Activated CD4-positive, alpha-beta T cell treated with anti-CD3 and anti-CD28 coated beads, Interleukin-2, Interleukin-4, amounts not matched to agents 100 ng/mL and 50 ng/mL, durations not matched to agents 16 hours and 8 hours (primary cell): ENCODE results near the gene IL19.

Source experiments
- DNase-seq: peaks from one replicate; pipeline ENCODE4 v3.0.0-alpha.2; 2020; ENCODE audit warnings: low spot score

Gene IL19, protein sequence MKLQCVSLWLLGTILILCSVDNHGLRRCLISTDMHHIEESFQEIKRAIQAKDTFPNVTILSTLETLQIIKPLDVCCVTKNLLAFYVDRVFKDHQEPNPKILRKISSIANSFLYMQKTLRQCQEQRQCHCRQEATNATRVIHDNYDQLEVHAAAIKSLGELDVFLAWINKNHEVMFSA

DNA sequence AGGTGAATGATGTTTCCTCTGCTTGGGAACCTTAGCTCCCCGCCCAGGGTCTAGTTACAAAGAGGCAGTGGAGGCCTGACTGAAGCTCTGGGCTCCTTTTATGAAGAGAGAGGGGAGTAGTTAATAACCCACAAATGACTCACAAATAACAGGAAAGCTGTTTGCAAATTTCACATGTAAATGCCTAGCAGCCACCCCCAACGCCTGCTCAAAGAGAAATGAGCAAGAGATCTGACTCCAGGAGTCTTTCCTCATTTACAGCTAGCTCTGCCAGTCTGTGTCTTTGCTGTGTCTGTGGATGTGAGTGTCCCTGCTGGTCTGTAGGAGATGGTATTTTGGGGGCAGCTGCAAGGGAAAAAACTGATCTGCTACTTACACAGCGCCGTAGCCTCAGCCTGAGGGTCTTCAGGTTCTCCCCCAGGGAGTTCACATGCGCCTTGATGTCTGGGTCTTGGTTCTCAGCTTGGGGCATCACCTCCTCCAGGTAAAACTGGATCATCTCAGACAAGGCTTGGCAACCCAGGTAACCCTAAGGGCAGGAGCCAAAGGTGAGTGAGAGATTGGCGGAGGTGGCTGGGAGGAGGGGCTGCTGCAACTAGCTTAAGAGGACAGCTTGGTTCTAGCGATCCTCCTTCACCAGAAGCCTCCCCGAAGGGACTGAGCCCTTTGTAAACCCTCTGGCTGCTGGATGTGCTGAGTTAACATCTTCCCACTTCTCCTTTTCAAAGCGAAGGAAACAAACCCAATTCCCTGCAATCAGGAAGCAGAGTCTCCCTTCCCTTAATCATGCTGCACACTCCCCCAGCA is at the start of gene IL19:
TSS of gene IL19 (plus strand) at position 243 of the 807 bp plus-strand sequence. CDS start 65,890 bp downstream, outside the sequence.
- DNase-seq = no peak

GRCh38 chr1:206721454-206721853 is 49.1 kb upstream of the IL19 start:
- DNase-seq = no peak

DNA sequence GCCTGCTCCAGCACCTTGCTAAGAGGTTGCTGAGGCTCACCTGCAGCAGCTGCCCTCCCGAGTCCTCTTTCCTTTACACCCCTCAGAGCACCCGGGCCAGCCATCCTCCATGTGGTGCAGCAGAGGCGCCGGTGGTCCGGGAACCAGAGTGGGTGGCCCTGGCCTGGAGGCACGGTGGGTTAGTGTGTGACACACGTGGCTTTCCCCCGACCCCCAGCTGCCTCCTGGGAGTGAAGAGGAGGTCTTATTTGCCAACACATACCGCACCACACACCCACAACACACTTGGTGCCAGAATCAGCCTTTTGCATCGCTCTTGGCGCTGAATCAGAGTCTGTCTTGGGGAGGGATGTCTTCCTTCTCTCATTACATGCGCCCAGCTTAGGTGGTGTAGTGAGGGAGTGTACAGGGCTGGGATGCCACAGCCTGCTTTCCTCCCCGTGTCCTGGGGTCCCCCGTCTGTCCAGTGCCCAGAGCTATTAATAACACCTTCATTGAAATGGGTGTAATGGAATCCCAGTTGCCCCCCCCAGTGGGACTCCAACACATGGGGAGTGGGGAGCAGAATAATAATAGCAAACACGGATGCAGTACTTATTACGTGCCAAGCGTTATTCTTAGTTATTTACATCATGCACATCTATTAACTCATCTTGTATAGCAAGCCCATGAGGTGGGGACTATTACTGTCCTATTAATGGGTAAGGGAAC is 47.7 kb upstream of the IL19 start:
- no peak for DNase-seq

DNA sequence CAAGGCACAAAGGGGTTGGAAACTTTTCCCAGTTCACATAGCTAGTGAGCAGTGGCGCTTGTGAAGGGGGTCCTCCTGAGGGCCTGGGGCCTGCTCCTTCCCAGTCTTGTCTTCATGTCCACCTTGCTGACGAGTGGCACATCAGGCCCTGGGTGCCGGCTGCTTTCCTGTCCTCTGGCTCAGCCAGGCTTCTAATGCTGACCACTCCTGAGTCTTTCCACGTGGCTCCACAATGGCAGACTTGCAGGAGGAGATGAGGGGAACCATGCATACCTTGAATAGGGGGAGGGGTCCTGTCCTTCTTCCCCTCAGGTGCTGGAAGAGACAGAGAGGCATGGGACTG is 47.1 kb upstream of the IL19 start:
- no peak for DNase-seq

- DNase-seq = no peak
Measured at GRCh38 chr1:206723805-206724472, 46.6 kb upstream of the IL19 start.

DNA sequence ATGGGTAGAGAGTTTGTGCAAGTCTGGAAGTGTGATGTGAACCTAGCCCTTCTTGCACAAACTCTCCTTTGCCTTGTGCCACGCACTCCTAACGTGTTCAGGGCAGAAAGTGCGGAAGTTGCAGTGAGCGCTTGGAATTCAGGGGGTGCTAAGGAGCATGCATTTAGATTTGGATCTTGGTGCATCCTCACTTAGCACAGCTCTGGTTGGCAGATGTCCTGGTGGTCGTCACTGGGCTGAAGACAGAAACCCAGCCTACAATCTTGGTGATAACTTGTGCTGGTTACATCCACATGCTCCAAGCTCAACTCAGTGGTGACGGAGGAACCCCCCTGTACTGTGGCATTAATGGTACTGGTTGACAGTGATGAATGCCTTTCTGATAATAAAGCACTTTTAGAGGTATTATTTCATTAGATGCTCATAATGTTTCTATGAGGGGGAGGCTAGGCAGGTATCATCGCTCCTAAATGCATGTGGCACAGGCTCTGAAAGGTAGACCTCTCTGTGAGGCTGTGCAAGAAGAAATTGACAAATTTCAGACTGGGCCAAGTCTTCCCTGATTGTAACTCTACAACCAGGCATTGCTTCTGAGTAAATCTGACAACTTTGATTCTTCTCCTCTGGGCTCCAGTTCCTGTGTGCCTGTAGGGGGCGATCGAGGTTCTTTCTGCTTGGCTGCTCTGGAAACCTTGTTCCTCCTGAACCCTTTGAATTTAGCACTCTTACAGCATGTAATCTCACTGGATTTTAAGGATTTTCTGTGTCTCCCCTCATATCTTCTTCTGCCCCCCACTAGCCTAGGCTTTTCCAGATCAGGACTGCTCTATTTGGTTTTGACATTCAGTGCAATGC is 45.2 kb upstream of the IL19 start:
- peak; percentile 68 for DNase-seq

DNA sequence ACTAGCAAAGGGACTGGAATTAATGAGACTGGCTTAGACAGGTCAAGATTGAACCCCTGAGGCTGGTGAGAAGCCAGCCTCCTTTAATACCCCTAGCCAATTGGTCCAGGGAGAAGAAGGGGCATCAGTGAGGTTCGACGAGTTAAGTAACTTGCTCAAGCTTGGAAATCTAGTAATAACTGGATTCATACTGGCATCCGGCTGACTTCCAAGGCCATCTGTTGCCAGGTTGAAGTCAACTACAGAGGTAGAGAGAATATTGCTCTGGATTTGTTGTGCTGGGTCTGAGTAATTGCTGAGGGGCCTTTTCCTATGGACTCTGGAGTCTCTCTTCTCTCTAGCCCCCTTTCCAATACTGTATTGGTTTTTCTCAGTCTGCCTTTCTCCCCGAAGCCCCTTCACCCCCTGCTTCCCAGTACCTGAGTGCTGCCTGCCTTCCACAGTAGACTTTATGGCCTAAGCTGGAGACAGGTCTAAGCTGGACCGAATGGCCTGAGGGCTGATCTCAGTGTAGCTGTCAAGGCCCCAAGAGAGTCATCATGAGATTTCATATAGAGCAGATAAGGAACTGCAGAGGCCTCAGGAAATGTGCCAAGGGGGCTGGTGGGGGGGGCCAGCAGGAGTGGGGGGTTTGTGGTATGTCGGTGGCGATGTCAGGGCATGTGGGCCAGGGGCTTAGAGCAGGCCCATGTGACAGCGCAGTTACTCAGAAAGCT is 42.4 kb upstream of the IL19 start:
- DNase-seq = no peak

GRCh38 chr1:206728697-206728987 is 41.9 kb upstream of the IL19 start:
- no peak for DNase-seq

GRCh38 chr1:206729050-206729449 is 41.5 kb upstream of the IL19 start:
- no peak for DNase-seq

GRCh38 chr1:206729507-206729906 is 41.1 kb upstream of the IL19 start:
- no peak for DNase-seq

- no peak for DNase-seq
Measured at GRCh38 chr1:206732508-206732907, 38.1 kb upstream of the IL19 start.

GRCh38 chr1:206732992-206733391 is 37.6 kb upstream of the IL19 start:
- no peak for DNase-seq

DNA sequence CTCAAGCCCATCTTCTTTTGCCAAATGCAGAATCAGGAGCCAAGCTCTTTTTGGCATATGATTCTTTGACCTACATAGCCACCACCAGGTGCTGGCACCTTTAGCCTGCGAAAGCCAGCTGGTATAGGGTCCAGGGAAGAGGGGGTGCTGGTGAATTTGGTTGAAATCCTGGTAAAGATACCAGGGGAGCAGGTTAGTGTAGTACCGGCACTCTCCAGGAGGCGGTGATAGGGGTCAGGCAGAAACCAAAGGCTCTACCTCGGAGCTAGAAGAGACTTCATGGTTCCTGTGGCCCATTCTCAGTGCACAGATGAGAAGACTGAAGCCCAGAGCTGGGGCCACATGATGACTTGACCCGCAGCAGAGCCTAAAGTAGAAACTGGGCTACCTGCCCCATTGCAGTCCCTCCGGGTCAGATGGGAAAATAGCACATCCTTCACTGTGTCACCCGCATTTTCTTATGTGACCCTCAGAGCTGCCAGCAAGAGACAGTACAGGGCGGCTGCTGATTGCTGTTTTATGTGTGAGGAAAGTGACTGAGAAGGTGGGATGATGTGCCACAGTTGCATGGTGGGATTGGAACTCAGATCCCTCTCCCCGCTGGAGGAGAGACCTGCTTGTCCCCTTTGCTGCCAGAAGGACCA is 36.0 kb upstream of the IL19 start:
- DNase-seq = peak; percentile 64

- no peak for DNase-seq
Measured at GRCh38 chr1:206735553-206736031, 35.0 kb upstream of the IL19 start.

DNA sequence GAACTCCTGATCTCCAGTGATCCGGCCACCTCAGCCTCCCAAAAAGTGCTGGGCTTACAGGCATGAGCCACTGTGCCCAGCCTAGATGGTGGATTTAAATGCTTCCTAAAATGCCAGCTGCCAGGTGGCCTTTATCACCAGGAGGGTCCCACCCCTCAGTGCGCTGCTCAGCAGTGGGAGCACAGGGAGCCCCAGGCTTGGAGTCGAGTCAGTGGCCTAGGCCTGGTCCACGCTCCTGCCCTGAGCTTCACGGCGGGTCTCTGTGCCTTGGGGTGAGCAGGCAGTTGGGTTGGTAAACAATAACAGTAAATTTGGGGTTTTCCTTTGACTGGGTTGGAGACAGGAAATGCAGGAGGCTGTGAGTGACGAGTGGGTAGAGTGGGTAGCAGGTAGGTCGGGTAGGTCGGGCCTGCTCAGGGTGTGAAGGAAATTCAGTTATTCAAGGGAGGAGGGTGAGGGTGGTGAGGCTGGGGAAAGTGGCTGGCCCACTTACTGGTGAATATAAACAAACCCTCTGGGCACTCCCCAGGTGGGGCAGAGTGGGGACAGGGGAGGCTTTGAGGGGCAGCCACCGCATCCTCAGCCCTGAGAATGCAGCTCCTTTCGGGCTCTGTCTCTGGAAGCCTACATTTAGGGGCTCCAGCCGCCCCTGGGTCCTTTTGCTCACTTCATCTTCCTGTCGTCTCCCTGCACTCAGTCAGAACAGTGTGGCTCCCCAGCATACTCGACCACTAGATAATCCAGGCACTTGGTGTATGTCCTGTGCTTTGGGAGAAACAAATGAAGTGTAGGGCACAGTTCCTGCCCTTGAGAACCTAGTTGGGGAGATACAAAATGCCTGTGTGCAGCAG is 33.5 kb upstream of the IL19 start:
- DNase-seq = peak; percentile 68

- peak; percentile 59 for DNase-seq
Measured at GRCh38 chr1:206737729-206738201, 32.8 kb upstream of the IL19 start.

GRCh38 chr1:206738370-206739366 is 31.9 kb upstream of the IL19 start:
- DNase-seq = no peak

DNA sequence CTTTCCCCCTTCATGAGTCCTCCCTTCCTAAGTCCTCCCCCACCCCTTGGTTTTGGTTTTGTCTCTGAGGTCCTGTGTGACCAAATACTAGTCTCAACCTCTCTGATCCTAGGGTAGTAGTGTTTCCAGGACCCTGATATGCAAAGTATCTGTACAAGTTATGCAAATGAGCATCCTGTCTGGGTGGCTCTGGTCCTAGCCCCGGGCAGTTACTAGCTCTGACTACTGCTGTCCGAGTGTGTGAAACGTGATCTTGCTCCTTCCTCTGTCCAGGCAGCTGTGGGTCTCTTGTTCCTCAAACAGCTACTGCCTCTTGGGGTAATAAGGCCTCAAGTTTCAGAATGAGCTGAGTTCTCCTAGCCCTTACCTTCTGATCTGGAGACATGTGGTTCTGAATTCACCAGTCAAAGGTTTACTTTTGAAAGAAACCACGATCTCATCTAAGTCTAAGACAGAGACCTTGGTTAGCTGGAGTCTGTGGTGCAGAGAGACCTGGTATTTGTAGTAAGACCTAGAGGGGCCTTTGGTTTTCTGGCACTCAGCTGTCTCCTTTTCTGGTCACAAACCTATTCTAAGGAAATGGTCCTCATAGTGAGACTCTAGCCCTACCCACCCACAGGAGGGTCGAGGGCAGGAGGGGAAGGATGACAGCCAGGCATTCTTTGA is 31.0 kb upstream of the IL19 start:
- peak; percentile 87 for DNase-seq
